GM12891 (cell line): ENCODE measurements around the gene REXO5.

Source experiments
- PAX5 ChIP-seq: IDR thresholded peaks from 2 replicates; pipeline ENCODE4 v1.6.1; 2011; ENCODE audit warnings: low read length, moderate library complexity, mild to moderate bottlenecking; ENCODE audit not compliant: insufficient read depth, severe bottlenecking
- POLR2A ChIP-seq: IDR thresholded peaks from 2 replicates; pipeline ENCODE4 v1.6.1; 2011; ENCODE audit warnings: low read depth, low read length, control low read depth
- POLR2AphosphoS5 ChIP-seq: IDR thresholded peaks from 2 replicates; pipeline ENCODE4 v1.6.1; 2011; ENCODE audit warnings: low read depth, low read length, control low read depth
- TAF1 ChIP-seq: IDR thresholded peaks from 2 replicates; pipeline ENCODE4 v1.6.1; 2011; ENCODE audit warnings: low read depth, low read length, control low read depth

DNA sequence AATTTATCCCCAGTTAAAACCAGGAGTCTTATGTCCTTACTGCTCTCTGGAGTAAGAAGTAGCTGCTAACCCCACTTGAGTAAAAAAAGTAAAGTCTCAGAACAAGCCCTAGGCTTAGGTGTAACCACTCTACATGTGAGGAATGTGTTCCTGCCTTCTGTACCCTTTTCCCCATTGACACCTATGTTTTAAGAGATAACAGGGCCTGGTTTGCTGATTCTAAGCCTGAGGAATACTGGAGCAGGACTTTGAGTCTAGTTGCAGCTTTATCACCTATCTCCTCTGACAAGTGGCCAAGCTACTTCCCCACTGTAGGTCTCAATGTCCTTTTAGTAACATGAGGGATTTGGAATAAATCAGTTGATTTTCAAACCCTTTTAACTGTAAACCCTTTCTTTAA lies 40.2 kb downstream of the REXO5 start:
- TF ChIP-seq TAF1 = no peak
- no peak for TF ChIP-seq POLR2A
- TF ChIP-seq POLR2AphosphoS5 = no peak
- TF ChIP-seq PAX5 = no peak
